Measurements from ENCODE around the gene TMEM181. TPM values are rescaled to one million over a fixed set of nuclear protein-coding genes. Genes with fewer than 3 reads are reported as not detected.
"Not testable (repeated sequence)": the region's sequence is repeated elsewhere in the genome, so short reads cannot be mapped to it uniquely, and the experiment has no call there.

The TMEM181 gene
- total RNA-seq, 2 donors from 2014 or later = 13.9 to 14.4 TPM

DNA sequence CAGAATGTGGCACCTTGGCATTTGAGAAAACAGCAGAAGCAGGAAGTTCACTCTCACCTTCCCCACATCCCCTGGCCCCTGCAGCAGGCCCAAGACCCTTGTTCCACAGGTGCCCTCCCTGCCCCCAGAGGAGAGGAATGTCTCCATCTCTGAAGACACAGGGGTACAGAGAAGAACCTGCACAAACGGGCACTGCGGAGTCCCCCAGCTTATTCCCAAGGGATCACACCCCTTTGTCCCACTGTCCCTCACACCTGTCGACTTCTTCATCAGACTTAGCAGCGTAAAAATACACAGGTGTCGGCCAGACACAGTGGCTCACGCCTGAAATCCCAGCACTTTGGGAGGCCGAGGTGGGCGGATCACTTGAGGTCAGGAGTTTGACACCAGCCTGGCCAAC is 42.9 kb upstream of the TMEM181 start:
- H3K9me3 ChIP-seq = no peaks in the 10 kb centered on the region
- no peaks in the 10 kb centered on the region for H3K36me3 ChIP-seq
- H3K4me3 ChIP-seq = no peak overlapping the region
- no peak overlapping the region for H3K27ac ChIP-seq
- no peak for TF ChIP-seq CTCF (IDR thresholded peaks at IDR 0.05)
- no peaks in the 10 kb centered on the region for H3K27me3 ChIP-seq
- no peak for DNase-seq (ENCODE audit: low spot score)
- peaks cover 0 to 19% of the 10 kb centered on the region in 2 donors for H3K4me1 ChIP-seq

GRCh38 chr6:158517581-158517980 is 42.3 kb upstream of the TMEM181 start:
- TF ChIP-seq CTCF (IDR thresholded peaks at IDR 0.05) = no peak
- H3K27me3 ChIP-seq = no peaks in the 10 kb centered on the region
- DNase-seq (ENCODE audit: low spot score) = peak; percentile 23
- H3K4me1 ChIP-seq = peaks cover 0 to 19% of the 10 kb centered on the region in 2 donors
- H3K36me3 ChIP-seq = no peaks in the 10 kb centered on the region
- no peaks in the 10 kb centered on the region for H3K9me3 ChIP-seq
- no peak overlapping the region for H3K4me3 ChIP-seq
- H3K27ac ChIP-seq = no peak overlapping the region

GRCh38 chr6:158518191-158519127 is 41.4 kb upstream of the TMEM181 start:
- no peak overlapping the region for H3K4me3 ChIP-seq
- TF ChIP-seq CTCF (IDR thresholded peaks at IDR 0.05) = peak in 1 of 2 donors; percentile 64
- peaks cover 0 to 19% of the 10 kb centered on the region in 2 donors for H3K4me1 ChIP-seq
- no peaks in the 10 kb centered on the region for H3K27me3 ChIP-seq
- no peaks in the 10 kb centered on the region for H3K9me3 ChIP-seq
- H3K36me3 ChIP-seq = no peaks in the 10 kb centered on the region
- DNase-seq (ENCODE audit: low spot score) = peak; percentile 38
- H3K27ac ChIP-seq = no peak overlapping the region

DNA sequence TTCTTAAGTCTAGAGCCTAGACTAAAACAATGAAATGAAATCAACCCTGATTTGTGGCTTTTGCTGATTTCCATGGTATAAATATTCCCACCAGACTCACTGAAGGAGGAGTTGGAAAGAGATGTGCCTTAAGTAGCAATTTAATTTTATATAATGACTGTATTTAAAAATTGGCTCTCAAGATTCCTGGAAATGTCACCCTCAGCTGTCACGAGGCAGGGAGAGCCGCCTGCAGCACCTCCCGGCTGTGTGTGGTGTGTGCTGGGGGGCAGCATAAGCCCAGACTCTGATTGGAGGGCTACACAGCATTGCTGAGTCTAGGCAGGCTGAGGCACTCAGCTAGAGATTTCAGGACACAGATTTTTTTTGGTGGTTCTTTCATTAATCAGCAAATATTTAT is 40.6 kb upstream of the TMEM181 start:
- Histone ChIP-seq H3K9me3 (no peaks in the 10 kb centered on the region), H3K36me3 (no peaks in the 10 kb centered on the region), H3K4me1 (peaks cover 0 to 19% of the 10 kb centered on the region in 2 donors), H3K27ac (no peak overlapping the region), H3K4me3 (no peak overlapping the region), H3K27me3 (no peaks in the 10 kb centered on the region)
- TF ChIP-seq CTCF (IDR thresholded peaks at IDR 0.05) = no peak
- no peak for DNase-seq (ENCODE audit: low spot score)

DNA sequence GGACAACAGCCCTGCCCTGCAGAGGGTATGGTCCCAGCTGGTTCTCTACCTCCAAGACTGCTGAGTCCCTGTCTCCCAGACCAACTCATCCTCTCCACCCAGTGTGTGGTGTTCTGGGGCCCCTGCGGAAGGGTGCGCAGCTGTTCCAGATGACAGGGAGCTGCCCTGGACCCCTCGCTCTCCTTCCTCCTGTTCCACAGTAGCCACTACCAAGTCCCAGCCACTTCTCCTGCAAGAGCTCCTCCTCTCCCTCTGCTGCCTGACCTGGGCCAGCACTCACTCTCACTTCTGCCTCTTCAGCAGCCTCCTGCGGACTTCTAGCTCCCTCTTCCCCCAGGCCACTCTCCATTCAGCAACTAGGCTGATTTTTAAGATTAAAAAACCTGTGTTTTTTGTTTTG is 40.1 kb upstream of the TMEM181 start:
- Histone ChIP-seq H3K9me3 (no peaks in the 10 kb centered on the region), H3K4me1 (peaks cover 0 to 19% of the 10 kb centered on the region in 2 donors), H3K27me3 (no peaks in the 10 kb centered on the region), H3K36me3 (no peaks in the 10 kb centered on the region), H3K27ac (no peak overlapping the region), H3K4me3 (no peak overlapping the region)
- DNase-seq (ENCODE audit: low spot score) = no peak
- no peak for TF ChIP-seq CTCF (IDR thresholded peaks at IDR 0.05)

- not testable (repeated sequence) for DNase-seq (ENCODE audit: low spot score); H3K27me3 ChIP-seq
These were observed 38.9 kb upstream of the TMEM181 start for GRCh38 chr6:158520975-158521374.

More at GRCh38 chr6:158520975-158521374, 38.9 kb upstream of the TMEM181 start:
- peaks cover 0 to 19% of the 10 kb centered on the region in 2 donors for H3K4me1 ChIP-seq
- H3K4me3 ChIP-seq, H3K9me3 ChIP-seq, H3K36me3 ChIP-seq, H3K27ac ChIP-seq: not testable (repeated sequence)
